GM19324 (cell line): ENCODE results near the gene BOC.

Experiments used
- ATAC-seq: cut with Tn5 transposase; IDR thresholded peaks from one replicate; pipeline ENCODE4 v1.9.1; 2021; ENCODE audit warnings: mild to moderate bottlenecking, moderate library complexity; ENCODE audit not compliant: unreplicated experiment, low FRiP score

Gene BOC

GRCh38 chr3:113185194-113185835 lies 26.0 kb upstream of the BOC start:
- no peak for ATAC-seq

DNA sequence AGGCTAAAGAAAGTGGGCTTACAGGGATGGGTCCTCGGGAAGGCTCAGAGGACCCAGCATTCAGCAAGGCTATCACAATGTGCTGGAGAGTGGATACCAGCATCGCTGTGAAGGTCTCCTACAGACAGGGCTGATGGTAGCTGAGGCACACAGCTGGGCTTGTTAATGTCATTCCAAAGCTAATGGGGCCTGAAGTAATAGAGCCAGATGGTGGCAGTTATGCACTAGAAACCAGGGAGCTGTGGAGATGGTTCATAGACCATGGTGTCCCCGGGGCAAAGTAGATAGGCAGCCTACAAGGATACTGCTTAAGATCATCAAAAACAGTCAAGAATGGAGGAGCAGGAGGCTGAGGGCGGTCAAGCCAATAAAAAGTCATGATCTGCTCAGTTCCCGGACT lies 24.8 kb upstream of the BOC start:
- ATAC-seq = no peak

GRCh38 chr3:113193288-113193687 lies 18.1 kb upstream of the BOC start:
- no peak for ATAC-seq

GRCh38 chr3:113193719-113194118 lies 17.6 kb upstream of the BOC start:
- no peak for ATAC-seq

DNA sequence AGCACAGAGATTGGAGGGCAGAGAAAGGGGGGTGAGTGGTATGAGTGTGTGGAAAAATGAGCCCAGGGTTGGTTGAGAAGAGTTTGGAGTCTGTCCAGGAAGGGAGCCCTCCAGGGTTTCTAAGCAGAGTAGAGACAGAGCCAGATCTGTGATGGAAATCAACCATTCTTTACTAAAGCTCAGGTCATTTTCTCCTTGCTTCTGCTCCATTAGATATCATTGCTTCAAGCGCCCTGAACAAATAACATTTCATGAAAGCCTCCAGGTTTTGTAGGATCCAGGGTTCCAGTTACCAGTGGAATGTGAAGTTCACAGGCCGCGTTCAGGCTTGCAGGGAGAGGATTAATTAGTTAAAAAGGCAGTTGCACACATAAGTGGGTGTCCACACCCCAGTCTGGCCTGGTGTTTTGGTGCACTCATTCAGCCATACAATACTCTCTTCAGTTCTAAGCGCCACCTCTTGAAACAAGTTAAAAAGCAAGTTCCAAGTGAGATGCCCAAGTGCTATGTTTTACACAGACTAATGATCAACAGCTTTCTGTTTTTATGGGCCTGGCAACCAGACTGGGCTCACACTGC lies 16.4 kb upstream of the BOC start:
- no peak for ATAC-seq

DNA sequence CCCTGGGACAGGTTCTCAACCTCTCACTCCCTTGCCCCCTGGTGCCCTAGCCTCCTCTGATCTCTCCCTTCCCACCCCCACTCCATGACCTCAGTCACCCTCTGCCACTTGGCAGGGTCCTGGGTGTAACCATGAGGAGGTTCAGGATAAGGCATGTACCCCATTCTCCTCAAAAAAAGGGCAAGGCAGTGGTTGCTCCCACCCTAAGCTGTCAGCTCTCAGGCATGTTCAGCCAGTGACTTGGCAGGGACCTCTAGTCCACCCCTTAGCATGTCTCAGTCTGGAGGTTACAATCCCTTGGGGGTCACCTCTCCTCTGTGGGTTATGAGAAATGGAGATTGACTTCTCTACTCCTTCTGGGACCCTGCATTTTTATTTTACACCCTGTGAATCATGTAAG lies 11.0 kb upstream of the BOC start:
- ATAC-seq = no peak

DNA sequence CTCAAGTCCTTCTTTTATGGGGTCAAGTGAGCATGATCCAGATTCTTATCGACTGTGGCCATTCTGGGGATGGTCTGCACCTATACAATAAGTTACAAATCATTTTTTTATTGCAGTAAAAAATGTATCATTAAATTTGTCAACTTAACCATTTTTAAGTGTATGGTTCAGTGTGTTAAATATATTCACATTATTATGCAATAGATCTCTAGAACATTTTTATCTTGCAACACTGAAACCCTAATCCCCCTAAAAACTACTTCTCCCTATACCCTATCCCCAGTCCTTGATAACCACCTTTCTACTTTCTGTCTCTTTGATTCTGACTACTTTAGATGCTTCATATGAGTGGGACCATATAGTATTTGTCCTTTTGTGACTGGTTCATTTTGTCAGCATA lies 10.4 kb upstream of the BOC start:
- ATAC-seq = no peak

DNA sequence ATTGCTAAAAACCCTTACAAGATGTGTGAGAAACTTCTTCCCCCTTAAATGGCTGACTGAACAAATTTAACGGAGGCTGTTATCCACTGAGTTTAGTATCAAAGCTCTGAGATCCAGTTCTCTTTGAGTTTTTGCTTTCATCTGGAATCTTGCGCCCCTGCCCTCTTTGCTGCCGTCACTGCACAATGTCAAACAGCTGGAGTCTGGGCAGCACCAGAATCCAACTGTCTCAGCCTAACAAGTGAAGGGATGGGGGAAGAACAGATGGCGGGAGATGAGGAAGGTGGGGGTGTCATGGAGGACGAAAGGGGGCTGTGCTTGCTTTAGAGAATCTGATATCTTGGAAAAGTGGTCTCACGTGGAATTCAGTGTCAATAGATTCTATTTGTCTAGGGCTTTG lies 7.0 kb upstream of the BOC start:
- no peak for ATAC-seq

DNA sequence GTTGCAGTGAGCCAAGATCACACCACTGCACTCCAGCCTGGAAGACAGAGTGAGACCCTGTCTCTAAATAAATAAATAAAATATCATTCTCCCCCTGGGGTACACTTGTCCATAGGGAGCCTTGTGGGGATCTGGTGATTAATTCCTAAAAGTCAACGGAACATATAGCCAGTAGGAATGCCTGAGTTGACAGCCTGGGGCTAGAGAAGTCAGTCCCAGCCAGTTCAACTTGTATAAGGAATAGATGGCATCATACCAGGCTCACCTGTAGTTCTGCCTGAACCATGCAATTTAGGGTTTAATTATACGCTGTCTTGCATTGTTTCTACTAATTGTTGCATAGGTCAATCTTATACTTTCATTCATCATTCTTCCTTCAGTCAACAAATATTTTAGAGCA lies 5.9 kb upstream of the BOC start:
- no peak for ATAC-seq

GRCh38 chr3:113210604-113211329 lies 590 bp upstream of the BOC start:
- ATAC-seq = no peak

DNA sequence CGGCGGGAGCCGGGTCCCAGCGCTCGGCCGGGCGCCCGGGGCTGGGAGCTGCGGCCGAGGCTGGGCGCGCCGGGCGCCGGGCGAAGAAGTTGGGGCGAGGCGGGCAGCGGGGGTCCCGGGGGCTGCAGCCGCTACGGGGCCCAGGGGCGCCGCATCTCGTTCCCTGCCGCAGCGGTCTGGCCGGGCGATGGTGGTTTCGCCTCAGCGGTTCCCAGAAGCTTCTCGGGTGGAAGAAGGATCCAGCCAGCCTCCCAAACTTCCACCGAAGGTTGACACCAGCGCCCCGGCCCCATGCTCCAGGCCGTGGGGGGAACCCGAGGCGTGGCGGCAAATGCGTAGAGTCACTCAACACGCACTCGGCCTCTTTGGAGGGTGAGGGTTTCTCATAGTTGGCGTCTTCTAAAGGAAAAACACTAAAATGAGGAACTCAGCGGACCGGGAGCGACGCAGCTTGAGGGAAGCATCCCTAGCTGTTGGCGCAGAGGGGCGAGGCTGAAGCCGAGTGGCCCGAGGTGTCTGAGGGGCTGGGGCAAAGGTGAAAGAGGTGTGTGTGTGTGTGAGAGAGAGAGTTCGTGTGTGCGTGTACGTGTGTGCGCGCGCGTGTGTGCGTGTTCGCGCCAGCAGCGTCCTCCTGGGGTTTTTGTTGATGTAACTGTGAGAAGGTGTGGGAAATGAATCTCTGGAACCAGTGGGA lies 940 bp downstream of the BOC start:
- ATAC-seq = no peak

GRCh38 chr3:113212844-113213375 lies 1.6 kb downstream of the BOC start:
- ATAC-seq = no peak

DNA sequence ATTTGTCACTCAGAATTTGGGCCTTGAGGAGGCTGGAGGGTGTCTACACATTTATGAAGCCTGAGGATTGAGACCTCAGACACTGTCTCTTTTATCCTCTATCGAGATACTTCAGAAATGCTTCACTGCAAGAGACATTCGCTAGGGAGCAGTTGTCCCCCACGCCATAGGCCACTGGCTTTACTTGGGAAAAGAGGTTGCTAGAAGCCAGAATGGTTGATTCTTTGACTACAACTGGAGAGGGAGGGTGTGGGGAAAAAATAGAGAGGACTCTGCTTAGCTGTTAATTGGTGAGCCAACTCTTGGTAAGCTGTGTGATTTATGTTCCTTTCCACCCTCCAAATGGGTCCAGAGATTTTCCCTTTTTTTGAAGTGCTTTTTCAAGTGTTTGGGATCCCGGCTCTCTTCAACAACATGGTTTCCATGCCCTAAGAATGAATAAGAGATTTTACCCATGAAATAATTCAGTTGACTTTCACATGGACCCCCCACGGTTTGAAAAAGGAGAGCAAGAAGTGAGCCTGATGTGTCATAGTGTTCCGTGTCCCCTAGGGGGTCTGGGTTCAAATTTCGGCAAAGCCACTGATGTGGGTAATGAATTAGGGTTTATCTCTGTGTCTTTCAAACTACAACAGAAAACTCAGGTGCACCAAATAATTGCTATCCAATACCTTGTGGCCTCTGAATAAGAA lies 2.7 kb downstream of the BOC start:
- no peak for ATAC-seq

- ATAC-seq = no peak
Measured at GRCh38 chr3:113214917-113215595, 3.7 kb downstream of the BOC start.

- no peak for ATAC-seq
Measured at GRCh38 chr3:113216393-113216792, 5.0 kb downstream of the BOC start.

- ATAC-seq = no peak
Measured at GRCh38 chr3:113218011-113218680, 6.8 kb downstream of the BOC start.

DNA sequence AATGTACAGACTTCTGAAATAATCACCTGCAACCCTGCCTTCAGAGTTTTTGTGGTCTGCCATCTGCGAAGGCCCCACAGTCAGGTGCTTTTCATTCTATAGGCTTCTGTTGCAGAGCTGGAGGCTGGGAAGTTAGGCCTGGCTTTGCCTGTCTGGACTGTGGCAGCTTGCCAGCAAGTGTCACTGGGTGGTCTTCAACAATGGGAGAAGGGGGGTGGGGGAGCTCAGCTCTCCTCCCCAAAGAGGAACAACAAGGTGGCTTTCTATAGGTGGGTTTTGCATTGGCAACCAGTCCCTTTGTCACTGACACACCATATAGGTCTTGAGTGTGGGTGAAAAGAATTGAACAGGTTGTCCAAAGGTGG lies 7.3 kb downstream of the BOC start:
- no peak for ATAC-seq

- no peak for ATAC-seq
Measured at GRCh38 chr3:113219605-113220300, 8.4 kb downstream of the BOC start.

DNA sequence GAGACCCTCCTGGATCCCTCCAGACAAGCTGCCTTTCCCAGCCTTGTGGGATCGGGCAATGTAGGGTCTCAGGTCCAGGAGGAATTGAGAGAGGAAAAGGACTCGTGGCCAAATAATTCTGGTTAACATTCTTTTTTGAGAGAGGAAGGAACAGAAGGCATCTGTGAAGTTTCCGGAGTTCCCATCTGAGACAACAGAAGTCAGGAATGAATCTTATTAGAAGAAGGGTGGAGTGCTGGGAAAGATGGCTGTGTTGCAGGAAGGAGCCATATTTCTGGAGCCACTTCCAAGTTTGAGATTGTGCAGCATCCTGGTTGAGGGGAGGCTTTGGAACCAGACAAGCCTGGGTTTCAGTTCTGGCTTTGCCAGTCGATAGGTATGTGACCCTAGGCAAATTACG lies 9.4 kb downstream of the BOC start:
- ATAC-seq = no peak
